Activated naive CD4-positive, alpha-beta T cell treated with anti-CD3 and anti-CD28 coated beads, Interleukin-2, amount 50 U/mL, for 24 hours (primary cell): Measurements from ENCODE around the gene STARD10.

Source experiments
- H3K27ac Mint-ChIP-seq: one replicate; pipeline ENCODE4 v1.8.0; 2021; ENCODE audit warnings: mild to moderate bottlenecking, mixed read lengths
- H3K27me3 Mint-ChIP-seq: one replicate; pipeline ENCODE4 v1.8.0; 2021; ENCODE audit warnings: mixed read lengths
- H3K36me3 Mint-ChIP-seq: one replicate; pipeline ENCODE4 v1.8.0; 2021; ENCODE audit warnings: mixed read lengths
- H3K4me1 Mint-ChIP-seq: one replicate; pipeline ENCODE4 v1.8.0; 2021; ENCODE audit warnings: mixed read lengths
- H3K4me3 Mint-ChIP-seq: one replicate; pipeline ENCODE4 v1.8.0; 2021; ENCODE audit warnings: mild to moderate bottlenecking, mixed read lengths
- H3K9me3 Mint-ChIP-seq: one replicate; pipeline ENCODE4 v1.8.0; 2021; ENCODE audit warnings: mixed read lengths

The STARD10 gene

DNA sequence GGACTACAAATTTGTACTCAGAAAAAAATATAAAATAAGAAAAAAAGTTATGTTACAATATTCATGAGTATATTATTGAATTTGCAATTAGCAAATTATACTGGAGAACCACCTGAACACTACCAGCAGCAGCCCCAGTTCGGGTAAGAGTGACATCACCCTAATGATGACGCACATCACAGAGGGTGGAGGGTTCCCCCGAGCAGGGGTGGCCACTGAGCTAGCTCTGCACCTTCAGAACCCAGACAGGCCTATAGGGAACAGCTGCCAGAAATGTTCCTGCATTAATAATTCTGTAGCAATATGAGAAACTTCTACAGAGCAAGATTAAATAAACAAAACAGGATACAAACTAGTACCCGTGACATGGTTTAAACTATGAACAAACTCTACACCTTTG lies 24.2 kb downstream of the STARD10 start:
- no peaks in the 10 kb centered on the region for H3K4me1 Mint-ChIP-seq
- no peak overlapping the region for H3K27ac Mint-ChIP-seq
- H3K36me3 Mint-ChIP-seq: no peaks in the 10 kb centered on the region
- H3K4me3 Mint-ChIP-seq: no peak overlapping the region
- no peaks in the 10 kb centered on the region for H3K27me3 Mint-ChIP-seq
- no peaks in the 10 kb centered on the region for H3K9me3 Mint-ChIP-seq

GRCh38 chr11:72768581-72768980 lies 25.3 kb downstream of the STARD10 start:
- Mint-ChIP-seq H3K27me3 (no peaks in the 10 kb centered on the region), H3K27ac (no peak overlapping the region), H3K9me3 (no peaks in the 10 kb centered on the region), H3K4me1 (no peaks in the 10 kb centered on the region), H3K4me3 (no peak overlapping the region), H3K36me3 (no peaks in the 10 kb centered on the region)

- H3K4me3 Mint-ChIP-seq: no peak overlapping the region
- H3K27ac Mint-ChIP-seq: no peak overlapping the region
- H3K36me3 Mint-ChIP-seq: no peaks in the 10 kb centered on the region
- peaks cover 5% of the 10 kb centered on the region for H3K4me1 Mint-ChIP-seq
- H3K9me3 Mint-ChIP-seq: no peaks in the 10 kb centered on the region
- no peaks in the 10 kb centered on the region for H3K27me3 Mint-ChIP-seq
These were observed 26.4 kb downstream of the STARD10 start for GRCh38 chr11:72767203-72768062.

- peaks cover 5% of the 10 kb centered on the region for H3K4me1 Mint-ChIP-seq
These were observed 27.5 kb downstream of the STARD10 start for GRCh38 chr11:72766152-72766902.

GRCh38 chr11:72764503-72764902 lies 29.3 kb downstream of the STARD10 start:
- peaks cover 5% of the 10 kb centered on the region for H3K4me1 Mint-ChIP-seq
- no peaks in the 10 kb centered on the region for H3K9me3 Mint-ChIP-seq
- no peak overlapping the region for H3K27ac Mint-ChIP-seq
- H3K4me3 Mint-ChIP-seq: no peak overlapping the region
- no peaks in the 10 kb centered on the region for H3K27me3 Mint-ChIP-seq
- no peaks in the 10 kb centered on the region for H3K36me3 Mint-ChIP-seq

More at GRCh38 chr11:72766152-72766902, 27.5 kb downstream of the STARD10 start:
- H3K4me3 Mint-ChIP-seq: no peak overlapping the region
- H3K27me3 Mint-ChIP-seq: no peaks in the 10 kb centered on the region
- no peaks in the 10 kb centered on the region for H3K9me3 Mint-ChIP-seq
- no peaks in the 10 kb centered on the region for H3K36me3 Mint-ChIP-seq
- no peak overlapping the region for H3K27ac Mint-ChIP-seq

- H3K4me1 Mint-ChIP-seq: peaks cover 5% of the 10 kb centered on the region
- H3K36me3 Mint-ChIP-seq: no peaks in the 10 kb centered on the region
- no peak overlapping the region for H3K27ac Mint-ChIP-seq
- no peaks in the 10 kb centered on the region for H3K9me3 Mint-ChIP-seq
- H3K27me3 Mint-ChIP-seq: no peaks in the 10 kb centered on the region
- no peak overlapping the region for H3K4me3 Mint-ChIP-seq
These were observed 30.0 kb downstream of the STARD10 start for GRCh38 chr11:72763823-72764222.

DNA sequence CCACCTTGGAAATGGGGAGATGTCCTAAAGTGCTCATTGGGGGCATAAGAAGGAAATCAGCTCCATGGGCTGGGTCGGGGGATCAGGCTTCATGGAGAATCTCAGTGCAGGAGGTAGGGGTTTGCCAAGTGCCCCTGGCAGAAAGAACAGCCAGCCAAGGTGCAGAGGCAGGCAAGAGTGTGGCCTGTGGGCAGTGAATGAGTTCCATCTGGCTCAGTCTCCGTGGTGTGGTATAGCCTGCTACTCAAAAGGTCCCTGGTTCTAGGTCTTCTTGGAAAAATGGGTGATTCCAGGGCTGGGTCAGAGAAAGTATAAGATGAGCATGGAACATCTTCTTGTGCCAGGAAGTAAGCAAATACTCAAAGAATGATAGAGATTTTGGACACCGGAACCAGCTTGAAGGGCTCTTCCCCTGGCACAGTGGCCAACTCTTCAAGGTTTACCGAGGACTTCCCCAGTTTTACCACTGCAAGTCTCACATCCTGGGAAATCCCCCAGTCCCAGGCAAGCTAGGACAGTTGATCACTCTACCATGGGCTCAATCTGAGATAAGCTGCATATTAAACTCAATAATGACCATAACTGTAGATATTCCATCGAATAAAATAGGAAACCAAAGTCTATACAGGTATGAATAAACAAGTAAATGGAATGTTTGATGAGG lies 31.1 kb downstream of the STARD10 start:
- Mint-ChIP-seq H3K9me3 (no peaks in the 10 kb centered on the region), H3K4me1 (peaks cover 5% of the 10 kb centered on the region), H3K36me3 (no peaks in the 10 kb centered on the region), H3K4me3 (no peak overlapping the region), H3K27ac (no peak overlapping the region), H3K27me3 (no peaks in the 10 kb centered on the region)

DNA sequence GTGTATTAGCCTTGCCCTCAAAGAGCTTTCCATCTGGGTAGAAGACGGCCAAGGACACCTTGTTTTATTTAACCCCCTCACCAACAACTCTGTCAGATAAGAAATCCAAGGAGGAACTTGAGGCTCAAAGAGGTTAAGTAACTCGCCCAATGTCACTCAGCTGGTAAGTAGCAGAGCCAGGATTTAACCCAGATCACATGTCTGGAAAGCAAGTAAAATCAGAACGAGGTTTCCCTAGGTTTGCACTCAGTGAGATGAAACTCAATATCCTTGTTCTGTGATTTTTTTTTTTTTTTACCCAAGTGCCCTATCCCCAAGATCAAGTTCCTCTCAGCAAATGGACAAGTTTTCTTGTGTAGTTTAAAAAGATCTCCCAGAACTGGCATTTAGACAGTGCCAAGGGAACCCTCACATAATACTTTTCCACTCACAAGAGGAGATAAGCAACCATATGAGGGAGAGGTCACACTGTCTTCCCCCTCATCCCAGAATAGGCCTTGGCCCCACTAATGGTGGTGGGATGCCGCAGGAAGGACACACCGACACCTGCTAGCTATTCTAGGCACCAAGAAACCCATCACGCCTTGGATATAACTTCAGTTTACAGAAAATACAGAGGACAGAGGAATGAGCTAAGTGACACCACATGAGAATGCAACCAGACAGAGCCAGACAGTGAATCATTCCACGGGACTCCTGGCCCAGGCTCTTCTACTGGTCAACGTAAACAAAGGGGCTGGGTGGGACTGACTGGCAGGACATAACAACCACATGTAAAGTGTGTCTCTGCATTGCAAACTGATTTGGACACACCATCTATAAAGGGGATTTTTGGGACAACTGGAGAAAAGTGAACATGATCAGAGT lies 33.1 kb downstream of the STARD10 start:
- H3K4me3 Mint-ChIP-seq: no peak overlapping the region
- H3K9me3 Mint-ChIP-seq: no peaks in the 10 kb centered on the region
- H3K4me1 Mint-ChIP-seq: peaks cover 5% of the 10 kb centered on the region
- H3K27me3 Mint-ChIP-seq: no peaks in the 10 kb centered on the region
- no peak overlapping the region for H3K27ac Mint-ChIP-seq
- no peaks in the 10 kb centered on the region for H3K36me3 Mint-ChIP-seq

DNA sequence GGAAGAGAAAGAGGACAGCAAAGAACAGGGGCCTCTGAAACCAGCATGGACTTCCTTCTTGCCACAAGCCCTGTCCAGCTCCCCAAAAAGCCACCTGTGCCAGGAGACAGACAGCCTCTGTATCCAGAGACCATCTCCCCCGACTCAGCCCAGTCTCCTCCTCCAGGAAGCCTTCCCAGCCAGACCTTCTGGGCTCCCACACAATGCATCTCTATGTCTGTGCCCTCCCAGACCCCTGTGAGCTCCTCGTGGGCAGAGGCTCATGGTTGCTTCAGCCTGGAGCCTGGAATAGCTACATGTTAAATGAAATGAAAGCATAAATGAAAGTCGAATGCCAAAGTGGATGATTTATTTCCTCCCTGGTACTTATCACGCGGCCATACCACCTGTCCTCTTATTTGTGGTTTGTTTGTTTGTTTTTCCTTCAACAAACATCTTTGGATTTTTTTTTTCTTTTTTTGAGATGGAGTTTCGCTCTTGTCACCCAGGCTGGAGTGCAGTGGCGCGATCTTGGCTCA lies 34.3 kb downstream of the STARD10 start:
- Mint-ChIP-seq H3K4me1 (peaks cover 5% of the 10 kb centered on the region), H3K36me3 (no peaks in the 10 kb centered on the region), H3K9me3 (no peaks in the 10 kb centered on the region), H3K27me3 (no peaks in the 10 kb centered on the region), H3K4me3 (no peak overlapping the region), H3K27ac (no peak overlapping the region)

DNA sequence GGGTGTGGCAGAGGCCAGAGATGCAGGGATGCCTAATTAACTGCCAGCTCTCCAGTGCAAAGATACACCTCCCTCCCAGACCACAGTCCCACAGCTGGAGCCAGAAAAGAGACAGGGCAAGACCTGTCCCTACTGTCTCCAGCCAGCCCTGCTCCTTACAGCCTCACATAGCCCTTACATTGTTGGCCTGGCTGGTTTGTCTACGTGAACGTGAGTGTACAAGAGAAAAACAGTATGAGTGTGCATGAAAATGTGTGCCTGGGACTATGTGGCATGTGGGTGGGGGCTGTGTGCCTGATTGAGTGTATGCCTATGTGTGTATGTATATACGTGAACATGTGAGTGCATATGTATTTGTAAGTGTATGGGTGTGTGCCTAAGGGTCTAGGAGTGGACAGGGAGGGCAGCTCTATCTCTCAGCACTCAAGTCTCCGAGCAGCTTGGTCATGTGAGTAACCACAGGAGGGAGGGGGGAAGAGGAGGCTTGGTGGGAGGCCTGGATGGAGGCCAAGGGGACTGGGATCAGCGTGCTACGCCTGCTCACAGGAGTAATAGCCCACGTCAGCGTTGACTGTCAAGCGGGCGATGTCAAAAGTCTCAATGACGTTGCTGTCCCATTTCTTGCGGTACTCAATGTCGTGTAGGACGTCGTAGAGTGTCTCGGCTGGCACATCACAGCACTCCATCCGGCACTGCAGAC lies 35.0 kb downstream of the STARD10 start:
- no peaks in the 10 kb centered on the region for H3K36me3 Mint-ChIP-seq
- H3K9me3 Mint-ChIP-seq: no peaks in the 10 kb centered on the region
- H3K27ac Mint-ChIP-seq: no peak overlapping the region
- H3K27me3 Mint-ChIP-seq: no peaks in the 10 kb centered on the region
- no peak overlapping the region for H3K4me3 Mint-ChIP-seq
- H3K4me1 Mint-ChIP-seq: peaks cover 5% of the 10 kb centered on the region

GRCh38 chr11:72758304-72758689 lies 35.5 kb downstream of the STARD10 start:
- Mint-ChIP-seq H3K9me3 (no peaks in the 10 kb centered on the region), H3K27ac (no peak overlapping the region), H3K36me3 (no peaks in the 10 kb centered on the region), H3K4me1 (peaks cover 6% of the 10 kb centered on the region), H3K27me3 (no peaks in the 10 kb centered on the region), H3K4me3 (no peak overlapping the region)

DNA sequence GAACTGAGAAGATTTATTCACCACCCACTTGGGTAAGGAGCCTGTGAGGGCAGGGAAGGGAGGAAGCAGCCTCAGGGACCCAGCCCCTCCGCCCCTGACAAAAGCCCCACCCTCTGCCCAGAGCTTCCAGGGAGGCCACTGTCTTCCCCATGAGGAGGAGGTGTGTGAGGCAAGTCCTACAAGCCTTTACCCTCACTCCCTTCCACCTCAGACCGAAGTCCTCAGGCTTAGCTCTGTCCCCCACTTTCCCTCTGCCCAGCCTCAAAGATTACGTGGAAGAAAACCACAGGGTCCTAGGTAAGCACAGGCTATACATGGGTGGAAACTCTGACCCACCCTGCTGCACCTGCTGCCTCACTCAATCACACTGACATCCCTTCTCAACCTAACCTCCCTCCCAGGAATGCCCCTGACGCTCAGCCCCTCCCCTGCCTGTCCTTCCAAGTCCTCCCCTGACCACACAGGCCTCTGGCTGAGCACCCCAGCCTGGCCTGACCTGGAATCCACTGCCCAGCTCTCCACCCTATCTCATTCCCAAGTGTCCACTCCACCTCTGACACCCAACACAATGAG lies 38.0 kb downstream of the STARD10 start:
- Mint-ChIP-seq H3K4me1 (peaks cover 18% of the 10 kb centered on the region), H3K27me3 (no peaks in the 10 kb centered on the region), H3K36me3 (no peaks in the 10 kb centered on the region), H3K9me3 (no peaks in the 10 kb centered on the region), H3K27ac (no peak overlapping the region), H3K4me3 (no peak overlapping the region)

DNA sequence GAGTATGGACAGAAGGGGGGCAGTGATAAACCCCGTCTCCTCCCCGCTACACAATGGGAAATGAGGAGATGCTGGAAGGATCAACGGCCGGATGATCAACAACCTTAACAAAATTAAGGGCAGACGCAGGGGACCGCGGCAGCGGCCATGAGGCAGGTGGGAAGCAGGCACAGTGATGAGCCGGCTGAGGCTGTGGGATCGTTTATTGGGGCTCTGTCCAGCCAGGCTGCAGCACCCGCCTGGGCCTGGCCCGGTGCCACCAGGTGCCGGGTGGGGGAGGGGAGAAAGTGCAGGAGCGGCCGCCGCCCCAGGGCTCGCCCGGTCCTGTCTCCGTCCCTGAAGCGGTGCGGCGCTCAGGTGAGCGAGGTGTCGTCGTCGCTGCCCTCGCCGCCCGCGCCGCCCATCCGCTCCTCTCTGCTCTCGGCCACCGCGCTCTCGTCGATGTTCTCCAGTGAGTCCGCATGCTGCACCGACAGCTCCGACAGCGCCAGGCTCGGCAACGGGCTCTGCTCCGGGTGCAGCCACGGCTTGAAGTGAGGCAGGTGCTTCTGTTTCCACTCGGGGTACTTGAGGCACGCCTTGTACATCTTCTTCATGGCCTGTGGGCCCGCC lies 39.2 kb downstream of the STARD10 start:
- Mint-ChIP-seq H3K27me3 (no peaks in the 10 kb centered on the region), H3K27ac (no peak overlapping the region), H3K36me3 (no peaks in the 10 kb centered on the region), H3K4me1 (peaks cover 28% of the 10 kb centered on the region), H3K4me3 (no peak overlapping the region), H3K9me3 (no peaks in the 10 kb centered on the region)

GRCh38 chr11:72754149-72754543 lies 39.7 kb downstream of the STARD10 start:
- Mint-ChIP-seq H3K27ac (no peak overlapping the region), H3K4me3 (no peak overlapping the region), H3K27me3 (no peaks in the 10 kb centered on the region), H3K36me3 (no peaks in the 10 kb centered on the region), H3K4me1 (peaks cover 33% of the 10 kb centered on the region), H3K9me3 (no peaks in the 10 kb centered on the region)
